A673 (cell line): ENCODE results near the gene RNF151.

ENCODE experiments used
- CTCF ChIP-seq: fragments of 300-800, 200-600 bp; sonication (generic); conservative IDR thresholded peaks from 2 replicates; pipeline ENCODE4 v1.5.1; 2017; ENCODE audit warnings: low read depth, mild to moderate bottlenecking, antibody characterized with exemption, low read length, moderate library complexity, mixed read lengths
- EZH2 ChIP-seq: fragments of 200-600 bp; sonication (generic); IDR thresholded peaks from 2 replicates; pipeline ENCODE4 v1.6.1; 2017; ENCODE audit warnings: borderline replicate concordance, low read depth, mild to moderate bottlenecking, mixed read lengths, antibody characterized with exemption, low read length; ENCODE audit not compliant: poor library complexity, severe bottlenecking

DNA sequence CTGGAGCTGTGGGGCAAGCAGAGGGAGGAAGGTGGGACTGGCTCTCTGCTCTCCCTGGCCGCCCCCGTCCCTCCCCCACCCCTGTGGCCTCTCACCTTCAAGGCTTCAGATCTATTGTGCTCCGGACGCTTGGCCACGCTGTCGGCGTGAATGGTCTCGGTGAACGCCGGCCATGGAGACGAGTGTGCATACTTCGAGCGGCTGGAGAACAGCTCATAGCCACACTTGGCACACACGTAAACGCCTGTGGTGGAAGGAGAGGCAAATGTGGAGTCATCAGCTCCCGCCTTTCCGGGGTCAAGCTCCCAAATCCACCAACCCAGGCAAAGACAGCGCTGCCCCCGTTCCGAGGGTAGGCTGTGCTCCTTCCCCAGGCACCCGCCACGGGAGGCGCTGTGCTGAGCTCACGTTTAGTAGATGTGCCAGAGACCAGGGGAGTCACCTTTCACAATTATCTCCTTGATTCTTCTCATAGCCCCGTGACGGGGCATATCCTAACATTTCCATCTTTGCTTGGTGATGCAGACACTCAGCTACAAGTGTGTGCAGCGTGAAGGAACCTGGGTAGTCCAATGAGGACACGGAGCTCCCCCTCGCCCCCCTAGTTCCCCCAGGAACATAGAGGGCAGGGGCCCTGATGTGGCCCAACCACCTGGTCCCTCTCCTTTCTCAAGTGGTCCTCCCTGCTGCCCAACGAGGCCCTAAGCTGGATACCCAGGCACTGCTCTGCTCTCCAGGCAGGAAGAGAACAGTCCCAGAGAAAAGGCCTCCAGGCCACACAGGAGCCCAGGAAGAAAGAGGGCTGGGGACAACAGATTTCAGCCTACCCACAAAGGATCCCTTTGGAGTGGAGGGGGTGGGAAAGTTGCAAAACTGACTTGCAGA lies 25.3 kb upstream of the RNF151 start:
- TF ChIP-seq CTCF (no peak), EZH2 (no peak)
